GM12878 (cell line): ENCODE data around the gene MAN1B1. TPM values are rescaled to one million over a fixed set of nuclear protein-coding genes. Genes with fewer than 3 reads are reported as not detected.

Experiments used
- CBX5 ChIP-seq: sonication (generic); IDR thresholded peaks from 2 replicates; pipeline ENCODE4 v1.6.1; 2016; ENCODE audit warnings: low read depth, moderate library complexity, mild to moderate bottlenecking, inconsistent platforms
- DPF2 ChIP-seq: fragments of 450-650 bp; IDR thresholded peaks from 2 replicates; pipeline ENCODE4 v1.6.1; 2017; ENCODE audit warnings: mild to moderate bottlenecking
- FOS ChIP-seq: IDR thresholded peaks from 3 replicates; pipeline ENCODE4 v1.6.1; 2011; ENCODE audit warnings: borderline replicate concordance; ENCODE audit not compliant: insufficient read length; ENCODE audit errors: extremely low read depth
- GATAD2B ChIP-seq: fragments of 450-650 bp; conservative IDR thresholded peaks from 2 replicates; pipeline ENCODE4 v1.6.1; 2017; ENCODE audit warnings: low read depth, mild to moderate bottlenecking, moderate library complexity
- HDAC6 ChIP-seq: fragments of 200-600 bp; sonication (generic); IDR thresholded peaks from one replicate; pipeline ENCODE4 v1.8.0; 2017; ENCODE audit warnings: antibody characterized with exemption; ENCODE audit not compliant: unreplicated experiment
- NR2C2 ChIP-seq: IDR thresholded peaks from 2 replicates; pipeline ENCODE4 v1.6.1; 2011; ENCODE audit warnings: borderline replicate concordance, low read depth; ENCODE audit not compliant: control insufficient read depth, insufficient read length
- RB1 ChIP-seq: fragments of 450-650 bp; formaldehyde crosslinking; IDR thresholded peaks from 2 replicates; pipeline ENCODE4 v1.6.1; 2017; ENCODE audit warnings: mild to moderate bottlenecking, borderline replicate concordance
- RUNX3 ChIP-seq: IDR thresholded peaks from 2 replicates; pipeline ENCODE4 v1.6.1; 2012; ENCODE audit warnings: low read length, inconsistent platforms
- TCF3 ChIP-seq: IDR thresholded peaks from 2 replicates; pipeline ENCODE4 v1.6.1; 2012; ENCODE audit warnings: low read depth, mild to moderate bottlenecking, low read length, borderline replicate concordance; ENCODE audit not compliant: insufficient read depth
- ZNF24 ChIP-seq: fragments of 450-650 bp; IDR thresholded peaks from 2 replicates; pipeline ENCODE4 v1.6.1; 2017; ENCODE audit warnings: antibody characterized with exemption, mild to moderate bottlenecking
- polyA plus RNA-seq, 11 experiments: library from polyadenylated mRNA; depleted of rRNA in 4 of 11; unstranded in 6 of 11; stranded (reverse) in 5 of 11; fragments of >200 nt; fragmentation: Nextera tagmentation in 4 of 11; fragmentation: Illumina TruSeq in 1 of 11; extraction: Ambion mirVana in 4 of 11; extraction: Trizol in 1 of 11; gene quantifications; 1 replicate in 1 of 11; 2 replicates in 10 of 11; pipeline versions ENCODE4 v1.2.1 to v1.2.3, GENCODE V29; 2011 to 2016; ENCODE audit warnings: inconsistent platforms in 2 of 11, missing spikeins in 2 of 11, low read depth in 1 of 11
- total RNA-seq, 4 experiments: library from RNA; depleted of rRNA in 3 of 4; stranded (reverse); fragments of >200 nt in 3 of 4; fragmentation: Illumina TruSeq in 1 of 4; extraction: Trizol in 1 of 4; gene quantifications; 2 replicates each; pipeline versions ENCODE4 v1.2.1 to v1.2.3, GENCODE V29; 2013 to 2021
- TF ChIP-seq, protein P1 (sequence below): fragments of 450-650 bp; IDR thresholded peaks from 2 replicates; pipeline ENCODE4 v1.6.1; 2017; ENCODE audit warnings: mild to moderate bottlenecking, low read depth, inconsistent platforms; ENCODE audit not compliant: poor library complexity, severe bottlenecking
- TF ChIP-seq, protein P2 (sequence below): fragments of 450-650 bp; IDR thresholded peaks from 2 replicates; pipeline ENCODE4 v1.6.1; 2014; ENCODE audit warnings: mild to moderate bottlenecking
- TF ChIP-seq, protein P3 (sequence below): fragments of 450-650 bp; IDR thresholded peaks from 2 replicates; pipeline ENCODE4 v1.6.1; 2017; ENCODE audit warnings: mild to moderate bottlenecking, moderate library complexity
- TF ChIP-seq, protein P4 (sequence below): fragments of 450-650 bp; IDR thresholded peaks from 2 replicates; pipeline ENCODE4 v1.6.1; 2016; ENCODE audit warnings: mild to moderate bottlenecking
- TF ChIP-seq, protein P5 (sequence below): IDR thresholded peaks from 2 replicates; pipeline ENCODE4 v1.6.1; 2011; ENCODE audit warnings: borderline replicate concordance, low read depth, mild to moderate bottlenecking, moderate library complexity, low read length; ENCODE audit not compliant: insufficient read depth, poor library complexity, severe bottlenecking

The MAN1B1 gene
- total and polyA plus RNA-seq, 10 of the 15 experiments (the other 5 are each of a cell fraction or from before 2014, with no cell fraction given) = 0.71 to 34.1 (median 22.7) TPM

DNA sequence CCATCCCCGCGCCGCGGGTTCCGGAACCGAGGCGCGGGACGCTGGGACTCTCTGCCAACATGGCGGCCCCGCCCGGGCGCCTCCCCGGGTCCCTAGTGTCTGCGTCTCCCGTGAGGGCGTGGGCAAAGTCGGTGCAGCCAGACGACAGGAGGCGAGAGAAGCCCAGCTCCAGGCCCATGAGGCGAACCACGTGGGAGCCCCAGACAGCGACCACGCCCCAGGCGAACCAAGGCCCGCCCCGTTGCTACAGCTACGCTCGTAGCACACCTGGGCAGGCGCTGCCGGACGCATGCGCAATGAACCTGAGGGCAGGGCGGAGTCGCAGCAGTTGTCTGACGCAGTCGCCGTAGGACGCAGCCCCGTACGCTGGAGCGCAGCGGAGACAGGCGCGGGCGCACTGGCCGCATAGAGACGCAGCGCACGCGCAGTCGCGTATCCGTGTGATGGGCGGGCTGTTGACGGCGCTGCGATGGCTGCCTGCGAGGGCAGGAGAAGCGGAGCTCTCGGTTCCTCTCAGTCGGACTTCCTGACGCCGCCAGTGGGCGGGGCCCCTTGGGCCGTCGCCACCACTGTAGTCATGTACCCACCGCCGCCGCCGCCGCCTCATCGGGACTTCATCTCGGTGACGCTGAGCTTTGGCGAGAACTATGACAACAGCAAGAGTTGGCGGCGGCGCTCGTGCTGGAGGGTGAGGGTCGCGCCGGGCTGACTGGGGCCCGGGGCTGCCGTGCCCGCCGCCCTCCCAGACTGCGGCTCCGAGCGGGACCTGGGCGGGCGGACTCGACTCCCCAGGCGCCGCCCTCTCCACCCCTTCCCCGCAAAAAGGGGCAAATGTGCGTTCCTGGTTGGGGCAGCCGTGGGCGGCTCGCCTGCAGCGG is at the start of gene MAN1B1 (continued):
- TF ChIP-seq, protein P1, sequence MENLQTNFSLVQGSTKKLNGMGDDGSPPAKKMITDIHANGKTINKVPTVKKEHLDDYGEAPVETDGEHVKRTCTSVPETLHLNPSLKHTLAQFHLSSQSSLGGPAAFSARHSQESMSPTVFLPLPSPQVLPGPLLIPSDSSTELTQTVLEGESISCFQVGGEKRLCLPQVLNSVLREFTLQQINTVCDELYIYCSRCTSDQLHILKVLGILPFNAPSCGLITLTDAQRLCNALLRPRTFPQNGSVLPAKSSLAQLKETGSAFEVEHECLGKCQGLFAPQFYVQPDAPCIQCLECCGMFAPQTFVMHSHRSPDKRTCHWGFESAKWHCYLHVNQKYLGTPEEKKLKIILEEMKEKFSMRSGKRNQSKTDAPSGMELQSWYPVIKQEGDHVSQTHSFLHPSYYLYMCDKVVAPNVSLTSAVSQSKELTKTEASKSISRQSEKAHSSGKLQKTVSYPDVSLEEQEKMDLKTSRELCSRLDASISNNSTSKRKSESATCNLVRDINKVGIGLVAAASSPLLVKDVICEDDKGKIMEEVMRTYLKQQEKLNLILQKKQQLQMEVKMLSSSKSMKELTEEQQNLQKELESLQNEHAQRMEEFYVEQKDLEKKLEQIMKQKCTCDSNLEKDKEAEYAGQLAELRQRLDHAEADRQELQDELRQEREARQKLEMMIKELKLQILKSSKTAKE = no peak
- TF ChIP-seq, protein P2, sequence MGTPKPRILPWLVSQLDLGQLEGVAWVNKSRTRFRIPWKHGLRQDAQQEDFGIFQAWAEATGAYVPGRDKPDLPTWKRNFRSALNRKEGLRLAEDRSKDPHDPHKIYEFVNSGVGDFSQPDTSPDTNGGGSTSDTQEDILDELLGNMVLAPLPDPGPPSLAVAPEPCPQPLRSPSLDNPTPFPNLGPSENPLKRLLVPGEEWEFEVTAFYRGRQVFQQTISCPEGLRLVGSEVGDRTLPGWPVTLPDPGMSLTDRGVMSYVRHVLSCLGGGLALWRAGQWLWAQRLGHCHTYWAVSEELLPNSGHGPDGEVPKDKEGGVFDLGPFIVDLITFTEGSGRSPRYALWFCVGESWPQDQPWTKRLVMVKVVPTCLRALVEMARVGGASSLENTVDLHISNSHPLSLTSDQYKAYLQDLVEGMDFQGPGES = no peak
- TF ChIP-seq, protein P3, sequence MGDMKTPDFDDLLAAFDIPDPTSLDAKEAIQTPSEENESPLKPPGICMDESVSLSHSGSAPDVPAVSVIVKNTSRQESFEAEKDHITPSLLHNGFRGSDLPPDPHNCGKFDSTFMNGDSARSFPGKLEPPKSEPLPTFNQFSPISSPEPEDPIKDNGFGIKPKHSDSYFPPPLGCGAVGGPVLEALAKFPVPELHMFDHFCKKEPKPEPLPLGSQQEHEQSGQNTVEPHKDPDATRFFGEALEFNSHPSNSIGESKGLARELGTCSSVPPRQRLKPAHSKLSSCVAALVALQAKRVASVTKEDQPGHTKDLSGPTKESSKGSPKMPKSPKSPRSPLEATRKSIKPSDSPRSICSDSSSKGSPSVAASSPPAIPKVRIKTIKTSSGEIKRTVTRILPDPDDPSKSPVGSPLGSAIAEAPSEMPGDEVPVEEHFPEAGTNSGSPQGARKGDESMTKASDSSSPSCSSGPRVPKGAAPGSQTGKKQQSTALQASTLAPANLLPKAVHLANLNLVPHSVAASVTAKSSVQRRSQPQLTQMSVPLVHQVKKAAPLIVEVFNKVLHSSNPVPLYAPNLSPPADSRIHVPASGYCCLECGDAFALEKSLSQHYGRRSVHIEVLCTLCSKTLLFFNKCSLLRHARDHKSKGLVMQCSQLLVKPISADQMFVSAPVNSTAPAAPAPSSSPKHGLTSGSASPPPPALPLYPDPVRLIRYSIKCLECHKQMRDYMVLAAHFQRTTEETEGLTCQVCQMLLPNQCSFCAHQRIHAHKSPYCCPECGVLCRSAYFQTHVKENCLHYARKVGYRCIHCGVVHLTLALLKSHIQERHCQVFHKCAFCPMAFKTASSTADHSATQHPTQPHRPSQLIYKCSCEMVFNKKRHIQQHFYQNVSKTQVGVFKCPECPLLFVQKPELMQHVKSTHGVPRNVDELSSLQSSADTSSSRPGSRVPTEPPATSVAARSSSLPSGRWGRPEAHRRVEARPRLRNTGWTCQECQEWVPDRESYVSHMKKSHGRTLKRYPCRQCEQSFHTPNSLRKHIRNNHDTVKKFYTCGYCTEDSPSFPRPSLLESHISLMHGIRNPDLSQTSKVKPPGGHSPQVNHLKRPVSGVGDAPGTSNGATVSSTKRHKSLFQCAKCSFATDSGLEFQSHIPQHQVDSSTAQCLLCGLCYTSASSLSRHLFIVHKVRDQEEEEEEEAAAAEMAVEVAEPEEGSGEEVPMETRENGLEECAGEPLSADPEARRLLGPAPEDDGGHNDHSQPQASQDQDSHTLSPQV = no peak
- TF ChIP-seq, protein P4, sequence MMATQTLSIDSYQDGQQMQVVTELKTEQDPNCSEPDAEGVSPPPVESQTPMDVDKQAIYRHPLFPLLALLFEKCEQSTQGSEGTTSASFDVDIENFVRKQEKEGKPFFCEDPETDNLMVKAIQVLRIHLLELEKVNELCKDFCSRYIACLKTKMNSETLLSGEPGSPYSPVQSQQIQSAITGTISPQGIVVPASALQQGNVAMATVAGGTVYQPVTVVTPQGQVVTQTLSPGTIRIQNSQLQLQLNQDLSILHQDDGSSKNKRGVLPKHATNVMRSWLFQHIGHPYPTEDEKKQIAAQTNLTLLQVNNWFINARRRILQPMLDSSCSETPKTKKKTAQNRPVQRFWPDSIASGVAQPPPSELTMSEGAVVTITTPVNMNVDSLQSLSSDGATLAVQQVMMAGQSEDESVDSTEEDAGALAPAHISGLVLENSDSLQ = peak; percentile 95
- TF ChIP-seq DPF2 (peak; percentile 67; the same call in 1 of the 2 replicates), CBX5 (no peak), ZNF24 (no peak), RB1 (peak; percentile 70; the same call in 1 of the 2 replicates), GATAD2B (peak; percentile 87), HDAC6 (no peak), TCF3 (peak; percentile 46; the same call in 1 of the 2 replicates), FOS (no peak), RUNX3 (0 out of 2 replicates have a peak, but pooled peaks have one; percentile 7), NR2C2 (no peak)
- TF ChIP-seq, protein P5, sequence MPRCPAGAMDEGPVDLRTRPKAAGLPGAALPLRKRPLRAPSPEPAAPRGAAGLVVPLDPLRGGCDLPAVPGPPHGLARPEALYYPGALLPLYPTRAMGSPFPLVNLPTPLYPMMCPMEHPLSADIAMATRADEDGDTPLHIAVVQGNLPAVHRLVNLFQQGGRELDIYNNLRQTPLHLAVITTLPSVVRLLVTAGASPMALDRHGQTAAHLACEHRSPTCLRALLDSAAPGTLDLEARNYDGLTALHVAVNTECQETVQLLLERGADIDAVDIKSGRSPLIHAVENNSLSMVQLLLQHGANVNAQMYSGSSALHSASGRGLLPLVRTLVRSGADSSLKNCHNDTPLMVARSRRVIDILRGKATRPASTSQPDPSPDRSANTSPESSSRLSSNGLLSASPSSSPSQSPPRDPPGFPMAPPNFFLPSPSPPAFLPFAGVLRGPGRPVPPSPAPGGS = no peak
